Activated T-cell treated with anti-CD3 and anti-CD28 coated beads, Interleukin-2, amount 50 U/mL, for 4 hours (primary cell): Measurements from ENCODE around the gene ITPRID2. TPM values are rescaled to one million over a fixed set of nuclear protein-coding genes. Genes with fewer than 3 reads are reported as not detected.
A peak's percentile ranks its signal among the peaks of the same experiment; 100 is the strongest.
"Not testable (repeated sequence)": the region's sequence is repeated elsewhere in the genome, so short reads cannot be mapped to it uniquely, and the experiment has no call there.

Source experiments
- ATAC-seq, 2 donors: fragments of 200-7000 bp; cut with Tn5 transposase; one replicate each; pipeline ENCODE4 v1.10.0; 2021
- DNase-seq: peaks from one replicate; pipeline ENCODE4 v3.0.0-alpha.2; 2020
- H3K27me3 Mint-ChIP-seq: one replicate; pipeline ENCODE4 v1.8.0; 2021; ENCODE audit warnings: low read depth, mixed read lengths
- H3K36me3 Mint-ChIP-seq: one replicate; pipeline ENCODE4 v1.8.0; 2022; ENCODE audit warnings: mixed read lengths; ENCODE audit not compliant: insufficient read depth
- H3K4me1 Mint-ChIP-seq: one replicate; pipeline ENCODE4 v1.8.0; 2021; ENCODE audit warnings: low read depth, mixed read lengths
- H3K4me3 Mint-ChIP-seq: one replicate; pipeline ENCODE4 v1.8.0; 2021; ENCODE audit warnings: mild to moderate bottlenecking, moderate library complexity, mixed read lengths
- H3K9me3 Mint-ChIP-seq: one replicate; pipeline ENCODE4 v1.8.0; 2021; ENCODE audit warnings: mixed read lengths
- total RNA-seq, 3 donors: library from RNA; stranded (reverse); gene quantifications; one replicate each; pipeline ENCODE4 v1.2.1, GENCODE V29; 2021

The ITPRID2 gene
- total RNA-seq, 3 donors from 2014 or later, result 30.9 to 41.8 (median 37.5) TPM

DNA sequence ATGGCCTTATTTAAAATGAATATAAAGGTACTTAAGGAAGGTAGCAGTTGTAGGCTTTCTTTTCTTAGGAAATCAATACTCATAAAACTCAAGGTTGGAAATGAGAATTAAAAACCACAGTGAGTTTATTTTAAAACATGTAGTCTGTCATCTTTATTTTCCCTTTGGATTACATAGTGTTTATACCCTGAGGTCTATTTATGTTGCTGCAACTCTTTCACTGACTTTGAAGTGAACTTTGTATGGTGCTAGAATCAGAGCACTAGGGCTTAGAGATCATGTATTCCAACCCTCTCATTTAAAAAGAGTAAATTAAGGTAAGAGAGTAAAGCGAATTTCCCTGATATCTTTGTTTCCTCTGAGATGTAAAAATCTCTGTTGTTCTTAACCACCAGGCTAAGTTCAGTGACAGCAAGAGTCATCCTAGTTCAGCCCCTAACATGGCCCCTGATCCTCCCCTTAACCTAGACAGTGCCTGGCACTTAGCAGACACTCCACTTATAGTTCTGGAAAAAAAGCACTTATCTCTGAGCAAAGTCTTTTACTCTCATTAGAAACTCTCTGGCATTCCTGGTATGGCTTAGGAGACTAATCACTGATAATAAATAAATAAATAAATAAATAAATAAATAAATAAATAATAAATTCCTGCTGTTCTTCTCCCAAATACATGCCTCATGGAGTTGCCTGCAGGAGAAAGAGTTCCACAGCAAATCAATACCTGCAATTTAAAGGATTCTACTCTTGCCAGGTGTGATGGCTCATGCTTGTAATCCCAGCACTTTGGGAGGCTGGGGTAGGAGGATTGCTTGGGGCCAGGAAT is 61.1 kb downstream of the ITPRID2 start:
- Mint-ChIP-seq H3K4me1 (peaks cover 5% of the 10 kb centered on the region), H3K4me3 (no peak overlapping the region), H3K27me3 (peaks cover 21% of the 10 kb centered on the region), H3K36me3 (no peaks in the 10 kb centered on the region), H3K9me3 (no peaks in the 10 kb centered on the region)
- DNase-seq (no peak), ATAC-seq (no peak)

GRCh38 chr2:181953881-181954537 is 62.5 kb downstream of the ITPRID2 start:
- Mint-ChIP-seq H3K27me3 (peaks cover 27% of the 10 kb centered on the region), H3K9me3 (no peaks in the 10 kb centered on the region), H3K4me1 (peaks cover 5% of the 10 kb centered on the region), H3K36me3 (no peaks in the 10 kb centered on the region), H3K4me3 (no peak overlapping the region)
- ATAC-seq (peak; percentile 67 to 70), DNase-seq (peak; percentile 52)

- H3K36me3 Mint-ChIP-seq, result no peaks in the 10 kb centered on the region
- no peaks in the 10 kb centered on the region for H3K9me3 Mint-ChIP-seq
- no peak for DNase-seq
- H3K27me3 Mint-ChIP-seq, result peaks cover 28% of the 10 kb centered on the region
- no peak overlapping the region for H3K4me3 Mint-ChIP-seq
- H3K4me1 Mint-ChIP-seq, result peaks cover 5% of the 10 kb centered on the region
- no peak for ATAC-seq
Measured at GRCh38 chr2:181954538-181954883, 63.0 kb downstream of the ITPRID2 start.

DNA sequence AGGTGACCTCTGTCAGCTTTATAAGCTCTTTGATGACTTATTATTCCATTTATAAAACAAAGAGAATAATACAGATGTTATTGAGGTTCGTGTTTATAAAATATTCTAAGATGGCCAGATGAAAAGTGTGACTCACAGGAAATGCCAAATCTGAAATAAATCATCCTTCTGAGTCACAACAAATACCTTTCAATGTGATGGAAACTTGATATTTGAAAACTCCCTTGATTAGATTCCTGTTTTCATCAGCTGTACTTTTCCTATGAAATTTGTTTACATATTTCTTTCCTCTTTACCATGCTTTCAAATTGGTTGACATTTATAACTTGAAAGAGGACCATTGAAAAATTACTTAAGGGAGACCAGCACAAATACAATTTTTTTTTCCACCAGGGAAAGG is 63.5 kb downstream of the ITPRID2 start:
- H3K9me3 Mint-ChIP-seq, result no peaks in the 10 kb centered on the region
- no peak overlapping the region for H3K4me3 Mint-ChIP-seq
- H3K36me3 Mint-ChIP-seq, result no peaks in the 10 kb centered on the region
- peaks cover 5% of the 10 kb centered on the region for H3K4me1 Mint-ChIP-seq
- peaks cover 28% of the 10 kb centered on the region for H3K27me3 Mint-ChIP-seq
- no peak for ATAC-seq
- no peak for DNase-seq

DNA sequence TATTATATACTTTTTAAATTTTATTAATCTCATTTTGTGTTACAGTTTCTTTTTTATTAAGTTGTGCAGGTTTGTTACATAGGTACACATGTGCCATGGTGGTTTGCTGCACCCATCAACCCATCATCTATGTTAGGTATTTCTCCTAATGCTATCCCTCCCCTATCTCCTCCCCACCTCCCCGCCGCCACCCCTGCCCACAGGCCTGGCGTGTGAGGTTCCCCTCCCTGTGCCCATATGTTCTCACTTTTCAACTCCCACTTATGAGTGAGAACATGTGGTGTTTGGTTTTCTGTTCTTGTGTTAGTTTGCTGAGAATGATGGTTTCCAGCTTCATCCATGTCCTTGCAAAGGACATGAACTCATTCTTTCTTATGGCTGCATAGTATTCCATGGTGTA is 64.3 kb downstream of the ITPRID2 start:
- peaks cover 29% of the 10 kb centered on the region for H3K27me3 Mint-ChIP-seq
- H3K4me1 Mint-ChIP-seq, DNase-seq, ATAC-seq, H3K9me3 Mint-ChIP-seq, H3K36me3 Mint-ChIP-seq, H3K4me3 Mint-ChIP-seq: not testable (repeated sequence)

GRCh38 chr2:181957668-181958067 is 66.1 kb downstream of the ITPRID2 start:
- peaks cover 5% of the 10 kb centered on the region for H3K4me1 Mint-ChIP-seq
- peaks cover 27% of the 10 kb centered on the region for H3K27me3 Mint-ChIP-seq
- no peaks in the 10 kb centered on the region for H3K9me3 Mint-ChIP-seq
- no peak for DNase-seq
- ATAC-seq, result no peak
- no peaks in the 10 kb centered on the region for H3K36me3 Mint-ChIP-seq
- H3K4me3 Mint-ChIP-seq, result no peak overlapping the region

- Mint-ChIP-seq H3K27me3 (peaks cover 20% of the 10 kb centered on the region), H3K4me1 (peaks cover 2% of the 10 kb centered on the region), H3K4me3 (no peak overlapping the region), H3K36me3 (no peaks in the 10 kb centered on the region), H3K9me3 (no peaks in the 10 kb centered on the region)
- DNase-seq (no peak), ATAC-seq (no peak)
Measured at GRCh38 chr2:181958726-181959125, 67.2 kb downstream of the ITPRID2 start.

DNA sequence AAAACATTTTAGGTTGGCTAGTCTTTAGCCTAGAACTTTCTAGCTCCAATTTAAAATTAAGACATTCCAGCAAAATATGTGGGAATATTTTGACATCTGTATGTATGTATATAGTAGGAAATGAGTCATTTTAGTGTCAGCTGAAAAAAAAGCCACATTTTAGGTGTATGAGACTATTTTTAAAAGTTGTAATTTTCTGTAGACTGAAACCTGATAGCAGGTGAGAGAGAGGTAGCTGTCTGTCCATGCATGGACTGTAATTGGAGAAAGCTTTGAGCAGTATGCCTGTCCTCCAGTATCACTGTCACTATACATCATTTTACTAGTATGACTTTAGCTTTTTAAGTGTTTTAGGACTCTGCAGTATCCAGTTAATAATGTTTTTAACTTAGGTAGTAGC is 68.0 kb downstream of the ITPRID2 start:
- no peaks in the 10 kb centered on the region for H3K9me3 Mint-ChIP-seq
- H3K4me1 Mint-ChIP-seq, result no peaks in the 10 kb centered on the region
- H3K36me3 Mint-ChIP-seq, result no peaks in the 10 kb centered on the region
- H3K4me3 Mint-ChIP-seq, result no peak overlapping the region
- H3K27me3 Mint-ChIP-seq, result peaks cover 20% of the 10 kb centered on the region
- ATAC-seq (no peak), DNase-seq (no peak)

DNA sequence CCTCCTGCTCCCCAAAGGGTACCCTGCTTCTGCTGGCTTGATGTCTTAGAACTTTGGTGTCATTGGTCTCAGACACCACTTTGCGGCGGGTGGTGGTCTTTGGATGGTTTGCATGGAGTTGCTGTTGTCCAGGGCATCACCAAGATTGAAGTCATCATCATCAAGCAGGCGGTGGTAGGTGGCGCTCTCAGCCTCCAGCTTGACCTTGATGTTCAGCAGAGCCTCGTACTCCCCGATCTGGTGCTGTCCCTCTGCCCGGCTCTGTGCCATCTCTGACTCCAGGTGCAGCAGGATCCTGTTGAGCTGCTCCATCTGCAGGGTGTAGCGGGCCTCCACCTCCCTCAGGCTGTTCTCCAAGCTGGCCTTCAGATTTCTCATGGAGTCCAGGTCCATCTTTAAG is 69.6 kb downstream of the ITPRID2 start:
- DNase-seq, ATAC-seq, H3K9me3 Mint-ChIP-seq, H3K4me3 Mint-ChIP-seq, H3K4me1 Mint-ChIP-seq, H3K36me3 Mint-ChIP-seq: not testable (repeated sequence)
- H3K27me3 Mint-ChIP-seq, result peaks cover 21% of the 10 kb centered on the region

- no peak overlapping the region for H3K4me3 Mint-ChIP-seq
- no peak for ATAC-seq
- no peaks in the 10 kb centered on the region for H3K4me1 Mint-ChIP-seq
- peaks cover 3% of the 10 kb centered on the region for H3K9me3 Mint-ChIP-seq
- peaks cover 25% of the 10 kb centered on the region for H3K27me3 Mint-ChIP-seq
- no peak for DNase-seq
- no peaks in the 10 kb centered on the region for H3K36me3 Mint-ChIP-seq
Measured at GRCh38 chr2:181962142-181962541, 70.6 kb downstream of the ITPRID2 start.

DNA sequence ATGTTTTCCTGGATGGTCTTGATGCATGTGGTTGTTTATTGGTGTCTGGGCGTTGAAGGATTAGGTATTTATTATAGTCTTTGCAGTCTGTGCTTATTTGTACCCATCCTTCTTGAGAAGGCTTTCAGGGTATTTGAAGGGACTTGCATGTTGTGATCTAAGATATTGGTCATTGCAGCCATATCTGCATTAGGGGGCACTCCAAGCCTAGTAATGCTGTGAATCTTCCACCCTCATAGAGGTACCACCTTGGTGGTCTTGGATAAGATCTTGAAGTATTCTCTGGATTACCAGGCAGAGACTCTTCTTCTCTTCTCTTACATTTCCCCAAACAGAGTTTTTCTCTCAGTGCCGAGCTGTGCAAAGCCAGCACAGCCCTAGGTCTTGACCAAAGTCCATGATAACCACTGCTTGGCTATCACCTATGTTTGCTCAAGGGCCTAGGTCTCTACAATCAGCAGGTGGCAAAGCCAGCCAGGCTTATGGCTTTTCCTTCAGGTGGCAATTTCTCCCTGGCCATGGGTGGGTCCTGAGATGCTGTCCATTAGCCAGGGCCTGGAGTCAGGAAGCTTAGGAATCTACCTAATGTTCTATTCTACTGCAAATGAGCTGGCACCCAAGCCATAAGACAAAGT is 78.7 kb downstream of the ITPRID2 start:
- Mint-ChIP-seq H3K36me3 (no peaks in the 10 kb centered on the region), H3K27me3 (peaks cover 27% of the 10 kb centered on the region), H3K4me3 (no peak overlapping the region), H3K9me3 (peaks cover 12% of the 10 kb centered on the region), H3K4me1 (no peaks in the 10 kb centered on the region)
- no peak for ATAC-seq
- no peak for DNase-seq

GRCh38 chr2:181971032-181971431 is 79.5 kb downstream of the ITPRID2 start:
- no peaks in the 10 kb centered on the region for H3K36me3 Mint-ChIP-seq
- peaks cover 12% of the 10 kb centered on the region for H3K9me3 Mint-ChIP-seq
- no peaks in the 10 kb centered on the region for H3K4me1 Mint-ChIP-seq
- ATAC-seq, result no peak
- H3K4me3 Mint-ChIP-seq, result no peak overlapping the region
- peaks cover 25% of the 10 kb centered on the region for H3K27me3 Mint-ChIP-seq
- DNase-seq, result no peak

DNA sequence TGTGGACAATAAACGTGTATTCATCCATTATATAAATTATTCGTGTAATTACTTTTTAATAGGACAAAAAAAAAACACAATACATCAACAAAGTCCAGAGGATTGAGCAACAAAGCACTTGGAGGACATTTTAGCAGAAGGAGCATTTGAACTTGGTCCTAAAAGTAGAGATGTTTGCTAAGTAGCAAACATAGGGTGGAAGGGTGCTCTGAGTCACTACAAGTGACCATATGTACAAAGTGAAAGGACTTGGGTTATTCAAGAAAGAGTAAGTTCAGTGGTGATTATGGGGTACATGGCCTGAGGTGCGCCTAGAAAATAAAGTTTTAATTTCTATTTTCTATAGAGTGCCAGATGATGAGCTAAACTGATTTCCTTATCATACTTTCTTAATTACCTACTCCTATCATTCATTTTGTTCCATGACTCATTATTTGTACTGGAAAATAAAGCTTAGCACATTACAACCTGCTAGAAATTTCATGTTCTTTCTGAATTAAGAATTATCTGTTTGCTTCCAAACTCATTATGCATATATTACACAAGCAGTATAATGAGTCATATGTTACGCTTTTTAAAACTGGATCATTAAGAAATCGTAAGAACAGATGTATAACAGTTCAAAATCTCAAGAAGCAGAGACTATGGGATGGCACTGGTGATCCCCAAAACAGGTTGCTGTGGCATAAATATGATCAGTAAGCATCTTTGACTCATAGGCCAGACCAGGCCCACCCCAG is 81.1 kb downstream of the ITPRID2 start:
- H3K4me1 Mint-ChIP-seq, result no peaks in the 10 kb centered on the region
- peaks cover 2% of the 10 kb centered on the region for H3K36me3 Mint-ChIP-seq
- H3K4me3 Mint-ChIP-seq, result no peak overlapping the region
- no peak for DNase-seq
- peaks cover 11% of the 10 kb centered on the region for H3K9me3 Mint-ChIP-seq
- ATAC-seq, result no peak
- H3K27me3 Mint-ChIP-seq, result peaks cover 22% of the 10 kb centered on the region

DNA sequence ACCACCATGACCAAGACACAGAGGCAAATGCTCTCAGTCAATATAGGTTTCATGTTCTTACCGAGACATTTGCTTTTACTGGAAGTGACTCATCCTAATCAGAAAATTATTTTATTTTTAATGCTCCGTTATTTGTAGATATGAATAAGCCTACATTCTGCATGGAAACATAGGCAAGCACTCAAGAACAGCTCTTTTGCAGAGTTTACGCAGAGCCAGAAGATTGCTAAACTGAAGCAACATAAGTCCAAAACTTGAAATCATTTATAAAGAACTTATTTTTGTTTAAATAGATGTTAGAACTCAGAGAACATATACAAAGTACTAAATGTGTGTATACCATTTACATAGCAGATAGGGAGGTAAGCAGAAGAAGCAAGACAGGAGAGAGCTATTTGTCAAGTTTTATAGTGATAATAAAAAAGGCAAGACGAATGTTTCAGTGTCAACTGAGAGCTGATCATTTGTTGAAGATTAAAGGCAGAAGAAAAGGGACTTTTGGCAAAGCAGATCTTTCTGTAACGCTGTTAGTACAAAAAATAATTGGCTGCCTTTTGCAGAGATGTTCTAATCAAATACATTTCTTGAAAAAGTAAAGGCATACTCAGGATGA is 81.7 kb downstream of the ITPRID2 start:
- Mint-ChIP-seq H3K9me3 (peaks cover 11% of the 10 kb centered on the region), H3K4me1 (no peaks in the 10 kb centered on the region), H3K4me3 (no peak overlapping the region), H3K27me3 (peaks cover 20% of the 10 kb centered on the region), H3K36me3 (peaks cover 2% of the 10 kb centered on the region)
- ATAC-seq, result no peak
- DNase-seq, result no peak
